Measurements from ENCODE around the gene STRN3. TPM values are rescaled to one million over a fixed set of nuclear protein-coding genes. Genes with fewer than 3 reads are reported as not detected.

The STRN3 gene
- total RNA-seq, 1 donor from 2014 or later, result 58.1 TPM

DNA sequence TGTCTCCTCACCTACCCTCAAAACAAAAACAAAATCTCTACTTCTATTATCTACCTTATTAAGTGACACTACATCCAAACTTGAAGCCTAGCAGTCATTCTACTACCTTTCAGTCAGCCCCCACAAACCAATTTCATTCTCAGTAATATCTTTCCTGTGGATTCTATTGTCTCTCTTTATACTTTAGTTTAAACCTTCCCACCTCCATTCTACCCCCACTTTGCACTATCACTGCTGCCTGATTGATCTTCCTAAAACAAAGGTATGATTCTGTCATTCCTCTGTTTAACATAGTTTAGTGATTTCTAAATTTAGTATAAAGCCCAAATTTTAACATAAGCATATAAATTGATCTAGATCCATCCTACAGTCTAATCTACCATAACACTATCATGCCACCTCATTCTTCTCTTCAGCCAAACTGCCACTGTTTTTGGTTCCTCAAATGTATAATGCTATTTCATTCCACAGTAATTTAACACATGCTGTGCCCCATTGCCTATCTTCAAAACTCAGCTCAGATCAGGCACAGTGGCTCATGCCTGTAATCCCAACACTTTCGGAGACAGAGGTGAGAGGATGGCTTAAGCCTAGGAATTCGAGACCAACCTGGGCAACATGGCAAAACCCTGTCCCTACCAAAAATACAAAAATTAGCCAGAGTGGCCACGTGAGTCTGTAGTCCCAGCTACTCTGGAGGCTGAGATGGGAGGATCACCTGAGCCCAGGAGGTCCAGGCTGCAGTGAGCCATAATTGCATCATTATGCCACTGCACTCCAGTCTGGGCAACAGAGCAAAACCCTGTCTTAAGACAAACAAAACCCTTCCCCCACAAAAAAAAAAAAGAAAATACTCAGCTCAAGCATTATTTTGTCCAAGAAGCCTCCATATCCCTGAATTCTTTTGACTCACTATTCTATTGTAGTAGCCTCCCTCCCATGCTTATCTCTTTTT is 3.1 kb upstream of the STRN3 start:
- TF ChIP-seq, protein P1, sequence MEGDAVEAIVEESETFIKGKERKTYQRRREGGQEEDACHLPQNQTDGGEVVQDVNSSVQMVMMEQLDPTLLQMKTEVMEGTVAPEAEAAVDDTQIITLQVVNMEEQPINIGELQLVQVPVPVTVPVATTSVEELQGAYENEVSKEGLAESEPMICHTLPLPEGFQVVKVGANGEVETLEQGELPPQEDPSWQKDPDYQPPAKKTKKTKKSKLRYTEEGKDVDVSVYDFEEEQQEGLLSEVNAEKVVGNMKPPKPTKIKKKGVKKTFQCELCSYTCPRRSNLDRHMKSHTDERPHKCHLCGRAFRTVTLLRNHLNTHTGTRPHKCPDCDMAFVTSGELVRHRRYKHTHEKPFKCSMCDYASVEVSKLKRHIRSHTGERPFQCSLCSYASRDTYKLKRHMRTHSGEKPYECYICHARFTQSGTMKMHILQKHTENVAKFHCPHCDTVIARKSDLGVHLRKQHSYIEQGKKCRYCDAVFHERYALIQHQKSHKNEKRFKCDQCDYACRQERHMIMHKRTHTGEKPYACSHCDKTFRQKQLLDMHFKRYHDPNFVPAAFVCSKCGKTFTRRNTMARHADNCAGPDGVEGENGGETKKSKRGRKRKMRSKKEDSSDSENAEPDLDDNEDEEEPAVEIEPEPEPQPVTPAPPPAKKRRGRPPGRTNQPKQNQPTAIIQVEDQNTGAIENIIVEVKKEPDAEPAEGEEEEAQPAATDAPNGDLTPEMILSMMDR (IDR thresholded peaks at IDR 0.05; ENCODE audit: unreplicated experiment), result no peak
- H3K4me3 Mint-ChIP-seq, result no peak overlapping the region
- H3K4me1 Mint-ChIP-seq, result peaks cover 22% of the 10 kb centered on the region
- H3K27ac Mint-ChIP-seq, result no peak overlapping the region
- H3K9me3 Mint-ChIP-seq, result no peaks in the 10 kb centered on the region
- DNase-seq (ENCODE audit: low spot score in 2 of 2, unreplicated experiment in 2 of 2), result no peak
- H3K27me3 Mint-ChIP-seq (ENCODE audit: low read depth), result no peaks in the 10 kb centered on the region
- H3K36me3 Mint-ChIP-seq, result no peaks in the 10 kb centered on the region

DNA sequence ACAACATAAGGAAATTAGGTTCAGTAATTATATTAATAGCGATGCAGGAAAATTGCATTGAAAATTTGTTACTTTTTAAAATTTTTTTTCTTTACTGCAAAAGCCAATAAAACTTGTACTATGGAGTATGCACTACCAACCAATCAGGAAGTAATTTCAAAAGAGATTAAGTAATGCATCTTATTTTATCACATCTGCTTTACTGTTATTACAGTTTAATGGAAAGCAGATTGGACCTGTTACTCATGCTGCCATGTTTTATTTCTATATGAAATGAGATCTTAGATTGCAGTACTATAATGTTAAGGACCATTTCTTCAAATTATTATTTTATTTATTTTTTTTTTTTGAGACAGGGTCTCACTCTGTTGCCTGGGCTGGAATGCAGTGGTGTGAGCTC is 1.7 kb upstream of the STRN3 start:
- Mint-ChIP-seq H3K9me3 (no peaks in the 10 kb centered on the region), H3K4me3 (no peak overlapping the region), H3K4me1 (peaks cover 26% of the 10 kb centered on the region), H3K36me3 (no peaks in the 10 kb centered on the region), H3K27me3 (ENCODE audit: low read depth) (no peaks in the 10 kb centered on the region), H3K27ac (no peak overlapping the region)
- TF ChIP-seq, protein P1 (IDR thresholded peaks at IDR 0.05; ENCODE audit: unreplicated experiment), result no peak
- DNase-seq (ENCODE audit: low spot score in 2 of 2, unreplicated experiment in 2 of 2), result no peak

GRCh38 chr14:31026450-31027235 is 464 bp upstream of the STRN3 start:
- Mint-ChIP-seq H3K9me3 (peaks cover 1% of the 10 kb centered on the region), H3K27ac (peak overlapping the region; percentile 97), H3K27me3 (ENCODE audit: low read depth) (no peaks in the 10 kb centered on the region), H3K36me3 (peaks cover under 1% of the 10 kb centered on the region), H3K4me1 (peaks cover 30% of the 10 kb centered on the region), H3K4me3 (peak overlapping the region; percentile 77)
- peak; percentile 89 to 96 for DNase-seq (ENCODE audit: low spot score in 2 of 2, unreplicated experiment in 2 of 2)
- TF ChIP-seq, protein P1 (IDR thresholded peaks at IDR 0.05; ENCODE audit: unreplicated experiment), result no peak

GRCh38 chr14:31025367-31026076 is 657 bp downstream of the STRN3 start, which contains the start of gene AP4S1:
Gene AP4S1 (plus strand): TSS chr14:31025649. CDS start chr14:31066197, 40,548 bp downstream.
- Mint-ChIP-seq H3K4me1 (peaks cover 33% of the 10 kb centered on the region), H3K36me3 (peaks cover 11% of the 10 kb centered on the region), H3K27ac (peak within 1 kb of the TSS; percentile 97), H3K9me3 (peaks cover 9% of the 10 kb centered on the region), H3K27me3 (ENCODE audit: low read depth) (no peaks in the 10 kb centered on the region), H3K4me3 (peak within 1 kb of the TSS; percentile 77)
- TF ChIP-seq, protein P1 (IDR thresholded peaks at IDR 0.05; ENCODE audit: unreplicated experiment), result no peak
- peak; percentile 31 to 63 for DNase-seq (ENCODE audit: low spot score in 2 of 2, unreplicated experiment in 2 of 2)

Data from mesothelial cell of epicardium (in vitro differentiated cells).